Activated CD8-positive, alpha-beta T cell treated with anti-CD3 and anti-CD28 coated beads for 36 hours (primary cell): Measurements from ENCODE around the gene NEK9. TPM values are rescaled to one million over a fixed set of nuclear protein-coding genes. Genes with fewer than 3 reads are reported as not detected.

Experiments used
- ATAC-seq: fragments of 200-7000 bp; cut with Tn5 transposase; one replicate; pipeline ENCODE4 v1.10.0; 2021; ENCODE audit warnings: mild to moderate bottlenecking, moderate library complexity
- CTCF ChIA-PET: fragments of 350-600 bp; sonication (Branson Sonifier 250); formaldehyde crosslinking; loops from one replicate; lab custom pipeline; 2021; ENCODE audit warnings: antibody characterized with exemption; lab: Charles Lee
- POLR2A ChIA-PET: fragments of 350-600 bp; sonication (Branson Sonifier 250); formaldehyde crosslinking; loops from one replicate; lab custom pipeline; 2021; ENCODE audit warnings: antibody characterized with exemption; lab: Charles Lee
- DNase-seq: peaks from one replicate; pipeline ENCODE4 v3.0.0-alpha.2; 2020
- H3K27ac Mint-ChIP-seq: one replicate; pipeline ENCODE4 v1.8.0; 2021; ENCODE audit warnings: mild to moderate bottlenecking, mixed read lengths
- H3K27me3 Mint-ChIP-seq: one replicate; pipeline ENCODE4 v1.8.0; 2021; ENCODE audit warnings: mixed read lengths
- H3K36me3 Mint-ChIP-seq: one replicate; pipeline ENCODE4 v1.8.0; 2021; ENCODE audit warnings: low read depth, mixed read lengths
- H3K4me1 Mint-ChIP-seq: one replicate; pipeline ENCODE4 v1.8.0; 2021; ENCODE audit warnings: low read depth, mixed read lengths
- H3K4me3 Mint-ChIP-seq: one replicate; pipeline ENCODE4 v1.8.0; 2021; ENCODE audit warnings: mild to moderate bottlenecking, moderate library complexity, mixed read lengths
- H3K9me3 Mint-ChIP-seq: one replicate; pipeline ENCODE4 v1.8.0; 2021; ENCODE audit warnings: mixed read lengths
- intact Hi-C: fragments of 100-400 bp; cut with micrococcal nuclease; formaldehyde crosslinking; loops from one replicate; pipeline ENCODE4 v1.10.0; 2022
- total RNA-seq, 2 experiments: library from RNA; stranded (reverse); gene quantifications; one replicate each; pipeline ENCODE4 v1.2.3, GENCODE V29; 2021
- TF ChIP-seq, protein P1 (sequence below): fragments of 200-600 bp; IDR thresholded peaks from one replicate; pipeline ENCODE4 v1.8.0; 2022; ENCODE audit warnings: antibody characterized with exemption, mild to moderate bottlenecking

NEK9 gene
- total RNA-seq, 2 experiments from 2014 or later = 54.9 to 59.5 TPM

DNA sequence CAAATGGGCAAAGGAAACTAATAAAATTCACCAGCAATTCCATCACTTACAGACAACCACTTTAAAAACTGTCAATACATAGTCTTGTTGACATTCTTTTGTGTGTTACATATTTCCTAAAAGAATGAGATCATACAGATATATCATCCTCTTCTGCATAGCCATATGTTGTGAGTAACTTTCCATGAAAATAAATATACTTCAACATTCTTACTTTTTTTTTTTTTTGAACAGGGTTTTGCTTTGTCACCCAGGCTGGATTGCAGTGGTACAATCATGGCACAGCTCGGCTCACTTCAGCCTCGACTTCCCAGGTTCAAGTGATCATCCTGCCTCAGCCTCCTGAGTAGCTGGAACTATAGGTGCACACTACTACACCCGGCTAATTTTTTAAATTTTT is 36.5 kb downstream of the NEK9 start:
- Mint-ChIP-seq H3K9me3 (no peaks in the 10 kb centered on the region), H3K36me3 (peaks cover 24% of the 10 kb centered on the region), H3K27ac (no peak overlapping the region), H3K4me1 (no peaks in the 10 kb centered on the region), H3K4me3 (no peak overlapping the region), H3K27me3 (no peaks in the 10 kb centered on the region)
- CTCF ChIA-PET = interaction anchor here (0.6 to 5.3 kb wide), 5 partner anchors 10 to 229 kb away, joined by 3 to 74 read pairs (median 10); partner anchors contain the start of gene ACYP1
- intact Hi-C loops = no loop called here
- POLR2A ChIA-PET = no interaction called here
- ATAC-seq (no peak), DNase-seq (no peak)
- TF ChIP-seq, protein P1, sequence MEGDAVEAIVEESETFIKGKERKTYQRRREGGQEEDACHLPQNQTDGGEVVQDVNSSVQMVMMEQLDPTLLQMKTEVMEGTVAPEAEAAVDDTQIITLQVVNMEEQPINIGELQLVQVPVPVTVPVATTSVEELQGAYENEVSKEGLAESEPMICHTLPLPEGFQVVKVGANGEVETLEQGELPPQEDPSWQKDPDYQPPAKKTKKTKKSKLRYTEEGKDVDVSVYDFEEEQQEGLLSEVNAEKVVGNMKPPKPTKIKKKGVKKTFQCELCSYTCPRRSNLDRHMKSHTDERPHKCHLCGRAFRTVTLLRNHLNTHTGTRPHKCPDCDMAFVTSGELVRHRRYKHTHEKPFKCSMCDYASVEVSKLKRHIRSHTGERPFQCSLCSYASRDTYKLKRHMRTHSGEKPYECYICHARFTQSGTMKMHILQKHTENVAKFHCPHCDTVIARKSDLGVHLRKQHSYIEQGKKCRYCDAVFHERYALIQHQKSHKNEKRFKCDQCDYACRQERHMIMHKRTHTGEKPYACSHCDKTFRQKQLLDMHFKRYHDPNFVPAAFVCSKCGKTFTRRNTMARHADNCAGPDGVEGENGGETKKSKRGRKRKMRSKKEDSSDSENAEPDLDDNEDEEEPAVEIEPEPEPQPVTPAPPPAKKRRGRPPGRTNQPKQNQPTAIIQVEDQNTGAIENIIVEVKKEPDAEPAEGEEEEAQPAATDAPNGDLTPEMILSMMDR = no peak

DNA sequence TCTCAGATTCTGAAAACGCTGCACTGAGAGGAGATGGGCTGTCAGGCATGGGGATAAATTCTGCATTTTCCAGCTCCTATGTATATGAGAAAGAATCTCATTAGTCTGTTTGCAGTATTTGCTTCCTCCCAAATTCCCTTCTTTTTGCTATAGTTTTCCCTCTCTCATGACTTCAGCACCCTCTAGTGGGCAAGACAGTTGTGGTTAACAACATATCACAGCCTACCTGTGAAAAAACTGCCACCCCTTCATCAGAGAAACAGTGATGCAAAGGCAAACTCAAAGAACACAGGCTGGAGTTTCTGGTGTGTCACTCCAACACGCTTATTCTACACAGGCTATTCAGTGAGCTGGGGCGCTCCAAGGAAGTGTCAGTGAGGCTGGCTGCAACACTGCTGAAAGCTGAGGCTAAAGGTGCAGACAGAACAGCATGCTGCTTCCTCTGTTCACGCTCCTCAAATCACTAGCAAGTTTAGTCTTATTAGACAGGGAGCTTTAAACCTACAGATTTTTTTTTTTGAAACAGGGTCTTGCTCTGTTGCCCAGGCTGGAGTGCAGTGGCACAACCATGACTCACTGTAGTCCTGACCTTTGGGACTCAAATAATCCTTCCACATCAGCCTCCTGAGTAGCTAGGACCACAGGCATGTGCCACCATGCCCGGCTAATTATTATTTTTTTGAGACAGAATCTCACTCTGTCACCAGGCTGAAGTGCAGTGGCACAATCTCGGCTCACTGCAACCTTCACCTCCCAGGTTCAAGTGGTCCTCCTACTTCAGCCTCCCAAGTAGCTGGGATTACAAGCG is 38.1 kb downstream of the NEK9 start:
- H3K4me1 Mint-ChIP-seq = peaks cover under 1% of the 10 kb centered on the region
- H3K4me3 Mint-ChIP-seq = no peak overlapping the region
- TF ChIP-seq, protein P1 = peak; percentile 84
- ChIA-PET CTCF (interaction anchor here (0.6 to 5.3 kb wide), 68 partner anchors 8 to 254 kb away, joined by 3 to 74 read pairs (median 4); partner anchors contain the start of genes ACYP1, MLH3, NEK9 and RPS6KL1), POLR2A (no interaction called here)
- intact Hi-C loops = loop anchor here (2.0 to 10.0 kb wide), 2 partner anchors 140 to 224 kb away; no protein-coding TSS in a partner anchor
- peaks cover 25% of the 10 kb centered on the region for H3K36me3 Mint-ChIP-seq
- H3K27me3 Mint-ChIP-seq = no peaks in the 10 kb centered on the region
- DNase-seq (peak; percentile 59), ATAC-seq (peak; percentile 51)
- H3K27ac Mint-ChIP-seq = no peak overlapping the region
- no peaks in the 10 kb centered on the region for H3K9me3 Mint-ChIP-seq

DNA sequence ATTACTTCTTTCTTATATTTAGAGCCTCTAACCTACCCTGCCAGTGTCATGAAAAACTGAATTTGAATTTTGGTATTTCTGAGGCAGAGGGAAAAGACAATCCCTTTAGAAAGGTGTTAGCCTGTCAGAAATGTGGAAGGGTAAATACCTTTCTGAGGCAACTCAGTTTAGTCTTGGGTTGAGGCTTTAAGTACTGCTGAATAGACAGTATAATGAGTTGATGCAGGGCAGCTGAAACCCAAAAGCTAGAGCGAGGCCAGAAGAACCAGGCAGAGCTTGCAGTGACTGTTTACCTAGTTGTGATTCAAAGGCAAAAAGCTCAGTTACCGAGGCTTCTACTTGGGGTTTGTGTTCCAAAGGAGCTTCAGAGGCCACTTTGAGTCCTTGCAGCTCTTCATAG is 38.7 kb downstream of the NEK9 start:
- Mint-ChIP-seq H3K36me3 (peaks cover 27% of the 10 kb centered on the region), H3K27me3 (no peaks in the 10 kb centered on the region), H3K27ac (no peak overlapping the region), H3K9me3 (no peaks in the 10 kb centered on the region), H3K4me3 (no peak overlapping the region), H3K4me1 (peaks cover 3% of the 10 kb centered on the region)
- TF ChIP-seq, protein P1 = no peak
- no peak for DNase-seq
- CTCF ChIA-PET = interaction anchor here (0.6 to 5.3 kb wide), 60 partner anchors 9 to 253 kb away, joined by 3 to 74 read pairs (median 4); partner anchors contain the start of genes ACYP1, MLH3, NEK9 and RPS6KL1
- POLR2A ChIA-PET = no interaction called here
- intact Hi-C loops = loop anchor here (2.0 to 10.0 kb wide), 2 partner anchors 139 to 223 kb away; no protein-coding TSS in a partner anchor
- no peak for ATAC-seq

DNA sequence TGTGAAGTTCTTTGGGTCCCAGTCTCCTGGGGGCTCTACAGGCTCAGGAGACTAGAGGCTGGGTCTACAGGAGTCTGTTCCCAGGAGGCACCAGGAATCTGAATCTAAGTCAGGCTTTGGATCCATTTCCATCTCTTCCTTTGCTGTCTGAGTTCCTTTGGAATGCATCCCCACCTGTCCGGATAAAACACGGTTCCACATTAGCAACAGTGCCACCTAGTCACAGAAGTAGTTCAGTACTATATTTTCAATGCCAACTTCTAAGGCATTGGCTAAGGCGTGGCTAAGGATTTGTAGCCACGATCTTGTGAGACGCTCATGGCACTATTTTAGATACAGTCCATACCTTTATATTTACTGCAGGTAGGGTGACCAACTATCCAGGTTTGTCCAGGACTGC is 42.3 kb downstream of the NEK9 start:
- TF ChIP-seq, protein P1 = no peak
- intact Hi-C loops = loop anchor here (10.0 kb wide), 1 partner anchor 220 kb away; no protein-coding TSS in a partner anchor
- CTCF ChIA-PET = interaction anchor here (1.0 to 1.4 kb wide), 3 partner anchors 33 to 223 kb away, joined by 3 to 4 read pairs (median 3); no protein-coding TSS in a partner anchor
- Mint-ChIP-seq H3K4me1 (peaks cover 3% of the 10 kb centered on the region), H3K36me3 (peaks cover 33% of the 10 kb centered on the region), H3K4me3 (no peak overlapping the region), H3K27ac (no peak overlapping the region), H3K9me3 (no peaks in the 10 kb centered on the region), H3K27me3 (no peaks in the 10 kb centered on the region)
- POLR2A ChIA-PET = no interaction called here
- ATAC-seq (no peak), DNase-seq (no peak)
